ENCODE measurements around the gene GRM1.

The GRM1 gene

DNA sequence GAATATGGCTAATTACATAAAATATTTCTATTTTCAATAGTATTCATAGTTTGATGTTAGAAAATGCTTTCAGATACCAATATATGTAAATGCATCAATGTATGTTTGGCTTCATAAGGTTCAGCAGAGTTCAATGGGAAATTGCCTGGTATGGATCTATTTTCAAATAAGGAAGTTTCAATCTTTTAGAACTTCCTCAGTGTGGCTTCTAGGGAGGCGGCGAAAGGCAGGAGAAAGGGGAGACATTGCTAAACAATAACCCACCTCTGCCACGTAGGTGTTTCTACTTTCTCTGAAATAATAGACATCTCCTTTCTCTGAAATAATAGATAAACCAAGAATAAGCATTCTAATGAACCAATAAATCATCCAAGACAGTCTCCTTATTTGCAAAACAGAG is 277.1 kb downstream of the GRM1 start:
- H3K27ac ChIP-seq, result no peak overlapping the region
- H3K27me3 ChIP-seq, result no peaks in the 10 kb centered on the region
- no peaks in the 10 kb centered on the region for H3K36me3 ChIP-seq
- TF ChIP-seq, protein P1, sequence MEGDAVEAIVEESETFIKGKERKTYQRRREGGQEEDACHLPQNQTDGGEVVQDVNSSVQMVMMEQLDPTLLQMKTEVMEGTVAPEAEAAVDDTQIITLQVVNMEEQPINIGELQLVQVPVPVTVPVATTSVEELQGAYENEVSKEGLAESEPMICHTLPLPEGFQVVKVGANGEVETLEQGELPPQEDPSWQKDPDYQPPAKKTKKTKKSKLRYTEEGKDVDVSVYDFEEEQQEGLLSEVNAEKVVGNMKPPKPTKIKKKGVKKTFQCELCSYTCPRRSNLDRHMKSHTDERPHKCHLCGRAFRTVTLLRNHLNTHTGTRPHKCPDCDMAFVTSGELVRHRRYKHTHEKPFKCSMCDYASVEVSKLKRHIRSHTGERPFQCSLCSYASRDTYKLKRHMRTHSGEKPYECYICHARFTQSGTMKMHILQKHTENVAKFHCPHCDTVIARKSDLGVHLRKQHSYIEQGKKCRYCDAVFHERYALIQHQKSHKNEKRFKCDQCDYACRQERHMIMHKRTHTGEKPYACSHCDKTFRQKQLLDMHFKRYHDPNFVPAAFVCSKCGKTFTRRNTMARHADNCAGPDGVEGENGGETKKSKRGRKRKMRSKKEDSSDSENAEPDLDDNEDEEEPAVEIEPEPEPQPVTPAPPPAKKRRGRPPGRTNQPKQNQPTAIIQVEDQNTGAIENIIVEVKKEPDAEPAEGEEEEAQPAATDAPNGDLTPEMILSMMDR (IDR thresholded peaks at IDR 0.05), result no peak
- no peak for DNase-seq
- H3K9me3 ChIP-seq, result no peaks in the 10 kb centered on the region
- H3K4me1 ChIP-seq, result no peaks in the 10 kb centered on the region
- H3K4me3 ChIP-seq, result no peak overlapping the region
- intact Hi-C loops (cut with DNase I; ENCODE audit: low total_unique reads), result no loop called here

DNA sequence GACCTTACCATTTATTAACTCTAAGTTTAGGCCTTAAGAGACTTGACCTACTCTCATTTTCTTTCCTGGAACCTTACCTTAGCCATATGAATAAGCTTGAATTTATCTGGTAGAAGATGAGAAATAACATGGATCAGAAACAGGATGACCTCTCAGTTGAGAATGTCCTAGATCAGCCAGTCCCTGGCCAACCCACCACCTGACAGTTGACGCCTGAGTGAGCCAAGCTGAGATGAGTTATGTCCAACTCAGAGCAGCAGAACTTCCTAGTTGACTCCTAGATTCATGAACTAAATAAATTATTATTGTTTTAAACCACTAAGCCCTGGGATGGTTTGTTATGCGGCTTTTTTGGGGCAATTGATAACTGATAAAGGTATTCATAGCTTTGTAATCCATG is 281.8 kb downstream of the GRM1 start:
- TF ChIP-seq, protein P1 (IDR thresholded peaks at IDR 0.05), result no peak
- H3K27ac ChIP-seq, result no peak overlapping the region

DNA sequence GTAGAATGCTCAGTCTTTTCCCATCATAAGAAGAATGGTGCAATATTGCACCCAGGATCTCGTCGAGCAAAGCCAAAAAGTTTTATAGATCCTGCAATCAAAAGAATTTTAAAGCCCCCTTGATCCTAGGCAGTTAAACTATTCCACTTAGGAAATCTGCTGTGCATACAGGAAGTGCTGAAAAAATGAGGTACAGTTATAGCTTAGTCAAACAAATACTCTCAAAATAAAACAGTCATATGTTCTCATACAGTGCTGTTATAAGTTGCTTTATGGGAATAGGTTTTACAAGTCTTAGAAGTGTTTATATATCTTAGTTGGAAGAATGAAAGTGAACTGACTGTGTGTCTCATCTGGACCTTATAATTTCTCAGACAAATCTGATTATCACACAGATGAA is 282.2 kb downstream of the GRM1 start:
- no peak for DNase-seq
- intact Hi-C loops (cut with DNase I; ENCODE audit: low total_unique reads), result no loop called here
- Histone ChIP-seq H3K4me1 (no peaks in the 10 kb centered on the region), H3K4me3 (no peak overlapping the region), H3K36me3 (no peaks in the 10 kb centered on the region), H3K9me3 (no peaks in the 10 kb centered on the region), H3K27ac (no peak overlapping the region), H3K27me3 (no peaks in the 10 kb centered on the region)
- TF ChIP-seq, protein P1 (IDR thresholded peaks at IDR 0.05), result no peak

More for the DNA sequence above, 281.8 kb downstream of the GRM1 start:
- Histone ChIP-seq H3K9me3 (no peaks in the 10 kb centered on the region), H3K4me1 (no peaks in the 10 kb centered on the region), H3K4me3 (no peak overlapping the region), H3K36me3 (no peaks in the 10 kb centered on the region), H3K27me3 (no peaks in the 10 kb centered on the region)
- intact Hi-C loops (cut with DNase I; ENCODE audit: low total_unique reads), result no loop called here
- DNase-seq, result no peak

DNA sequence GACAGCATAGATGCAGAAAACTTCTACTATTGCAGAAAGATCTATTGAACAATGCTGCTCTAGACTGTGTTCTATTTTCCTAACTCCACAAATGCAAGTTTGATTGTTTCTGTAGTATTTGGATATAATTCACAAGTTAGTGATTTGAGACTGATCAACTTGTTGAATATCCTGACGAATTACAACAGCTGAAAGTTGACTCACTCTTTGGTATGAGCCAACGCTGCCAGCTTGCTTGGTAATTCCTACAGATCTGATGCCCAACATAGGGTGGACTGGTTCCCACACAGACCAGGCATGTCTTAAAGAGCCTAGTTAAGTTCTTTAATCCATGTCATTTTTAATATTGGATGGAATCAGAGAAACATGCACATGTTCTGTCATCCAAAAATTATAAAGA is 283.7 kb downstream of the GRM1 start:
- H3K4me3 ChIP-seq, result no peak overlapping the region
- intact Hi-C loops (cut with DNase I; ENCODE audit: low total_unique reads), result no loop called here
- no peaks in the 10 kb centered on the region for H3K9me3 ChIP-seq
- TF ChIP-seq, protein P1 (IDR thresholded peaks at IDR 0.05), result no peak
- no peaks in the 10 kb centered on the region for H3K4me1 ChIP-seq
- no peaks in the 10 kb centered on the region for H3K27me3 ChIP-seq
- no peak for DNase-seq
- H3K36me3 ChIP-seq, result no peaks in the 10 kb centered on the region
- H3K27ac ChIP-seq, result no peak overlapping the region

DNA sequence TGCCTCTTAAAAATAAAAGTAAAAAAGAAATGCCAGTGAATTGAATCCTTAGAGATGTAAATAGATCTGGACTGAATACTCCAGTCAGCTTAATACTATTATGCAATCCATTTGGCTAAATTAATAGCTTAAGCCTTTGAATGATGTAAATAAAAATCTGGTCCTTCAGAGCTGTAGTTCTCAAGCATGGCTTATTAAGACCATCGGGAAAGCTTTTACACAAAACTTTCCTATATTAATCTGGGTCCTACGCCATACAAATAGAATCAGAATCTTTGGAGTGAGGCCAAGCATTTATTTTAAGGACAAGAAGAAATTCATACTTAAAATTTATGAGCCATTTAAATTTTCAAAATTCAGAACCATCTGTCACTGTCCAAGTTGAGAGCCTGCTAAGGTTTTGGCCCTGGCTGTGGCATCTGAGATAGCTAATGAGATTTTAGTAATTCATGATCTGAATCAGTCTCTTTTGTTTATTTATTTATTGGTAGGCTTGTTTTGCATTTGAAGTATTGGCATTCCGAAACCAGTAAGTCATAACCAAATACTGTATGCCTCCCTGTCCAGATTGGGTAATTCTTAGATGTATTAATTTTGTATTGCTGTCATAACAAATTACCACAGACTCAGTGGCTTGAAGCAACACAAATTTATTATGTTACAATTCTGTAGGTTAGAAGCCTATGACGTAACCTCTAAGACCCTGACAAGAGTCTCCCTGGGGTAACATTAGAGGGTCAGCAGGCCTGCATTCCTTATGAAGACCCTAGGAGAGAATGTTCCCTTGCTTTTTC is 286.7 kb downstream of the GRM1 start:
- Histone ChIP-seq H3K9me3 (no peaks in the 10 kb centered on the region), H3K27me3 (no peaks in the 10 kb centered on the region), H3K4me3 (no peak overlapping the region), H3K27ac (no peak overlapping the region), H3K4me1 (no peaks in the 10 kb centered on the region), H3K36me3 (no peaks in the 10 kb centered on the region)
- no peak for DNase-seq
- intact Hi-C loops (cut with DNase I; ENCODE audit: low total_unique reads), result no loop called here
- TF ChIP-seq, protein P1 (IDR thresholded peaks at IDR 0.05), result no peak

DNA sequence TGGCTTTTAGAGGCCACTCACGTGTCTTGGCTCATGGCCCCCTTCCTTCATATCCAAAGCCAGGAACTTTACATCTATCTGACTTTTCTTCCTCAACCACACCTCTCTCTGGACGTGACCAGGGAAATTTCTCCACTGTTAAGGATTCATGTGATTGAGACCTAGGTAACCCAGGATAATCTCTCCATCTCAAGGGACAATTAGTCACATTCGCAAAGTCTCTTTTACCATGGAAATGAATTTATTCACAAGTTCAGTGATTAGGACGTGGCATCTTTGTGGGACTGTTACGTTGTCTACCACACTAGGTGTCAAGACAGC is 287.3 kb downstream of the GRM1 start:
- intact Hi-C loops (cut with DNase I; ENCODE audit: low total_unique reads), result no loop called here
- DNase-seq, result no peak
- no peaks in the 10 kb centered on the region for H3K36me3 ChIP-seq

More for the DNA sequence above, 287.3 kb downstream of the GRM1 start:
- Histone ChIP-seq H3K27me3 (no peaks in the 10 kb centered on the region), H3K9me3 (no peaks in the 10 kb centered on the region), H3K4me3 (no peak overlapping the region), H3K27ac (no peak overlapping the region), H3K4me1 (no peaks in the 10 kb centered on the region)
- TF ChIP-seq, protein P1 (IDR thresholded peaks at IDR 0.05), result no peak

Measured in tibial artery (tissue), 4 donors.